Panc1 (cell line): ENCODE results near the gene BICRA. TPM values are rescaled to one million over a fixed set of nuclear protein-coding genes. Genes with fewer than 3 reads are reported as not detected.

Source experiments
- ATAC-seq: fragments of 200-7000 bp; cut with Tn5 transposase; 2 replicates; pipeline ENCODE4 v1.9.1; 2020; ENCODE audit warnings: mild to moderate bottlenecking, moderate library complexity
- BruUV-seq: library from RNA; stranded (reverse); fragments of 400-500 nt; replicated peaks from 2 replicates; lab custom pipeline; 2021; lab: Mats Ljungman, UMichigan
- CTCF ChIA-PET: fragments of 300-600 bp; sonication (Branson Sonifier 250); formaldehyde crosslinking; loops from one replicate; lab custom pipeline; 2022; ENCODE audit warnings: antibody characterized with exemption; lab: Charles Lee
- POLR2A ChIA-PET: fragments of 300-600 bp; sonication (Branson Sonifier 250); formaldehyde crosslinking; loops from one replicate; lab custom pipeline; 2022; ENCODE audit warnings: antibody characterized with exemption; lab: Charles Lee
- DNase-seq: peaks from one replicate; pipeline ENCODE4 v3.0.0-alpha.2; 2010; ENCODE audit warnings: low read depth, low spot score
- H3K27ac ChIP-seq: 2 replicates; pipeline ENCODE4 v1.5.1; 2011; ENCODE audit warnings: mild to moderate bottlenecking, low read length, inconsistent platforms
- H3K27me3 ChIP-seq: fragments of 200-500 bp; sonication (Bioruptor generic); 2 replicates; pipeline ENCODE4 v1.6.0; 2014; ENCODE audit warnings: low read length, inconsistent platforms; ENCODE audit not compliant: control insufficient read depth, insufficient read depth
- H3K36me3 ChIP-seq: fragments of 200-500 bp; sonication (Bioruptor generic); 2 replicates; pipeline ENCODE4 v1.5.1; 2014; ENCODE audit warnings: inconsistent platforms, mild to moderate bottlenecking, low read length, moderate library complexity; ENCODE audit not compliant: control insufficient read depth, insufficient read depth
- H3K4me1 ChIP-seq: 2 replicates; pipeline ENCODE4 v1.5.1; 2011; ENCODE audit warnings: inconsistent platforms, mild to moderate bottlenecking, low read length, moderate library complexity; ENCODE audit not compliant: control insufficient read depth, insufficient read depth
- H3K4me3 ChIP-seq, 2 experiments: 2 replicates each; pipeline ENCODE4 v1.5.1; 2011 to 2012; ENCODE audit warnings: low read depth in 2 of 2, low read length in 2 of 2, mild to moderate bottlenecking in 2 of 2, inconsistent platforms in 1 of 2, moderate library complexity in 1 of 2
- H3K9me3 ChIP-seq: fragments of 200-500 bp; sonication (Bioruptor generic); 2 replicates; pipeline ENCODE4 v1.5.1; 2014; ENCODE audit warnings: low read depth, mild to moderate bottlenecking, inconsistent platforms, low read length, moderate library complexity; ENCODE audit not compliant: control insufficient read depth, insufficient read depth
- CTCF ChIP-seq: fragments of 450-650 bp; IDR thresholded peaks from 2 replicates; pipeline ENCODE4 v1.5.1; 2017; ENCODE audit warnings: mild to moderate bottlenecking
- POLR2AphosphoS5 ChIP-seq: IDR thresholded peaks from 2 replicates; pipeline ENCODE4 v1.6.1; 2012; ENCODE audit warnings: mild to moderate bottlenecking, low read depth, low read length, moderate library complexity
- REST ChIP-seq, 2 experiments: IDR thresholded peaks; 2 replicates each; pipeline ENCODE4 v1.6.1; 2011 to 2012; ENCODE audit warnings: low read depth in 2 of 2, control low read depth in 1 of 2, low read length in 1 of 2, mild to moderate bottlenecking in 1 of 2, moderate library complexity in 1 of 2; ENCODE audit not compliant: insufficient read depth in 1 of 2
- SIN3A ChIP-seq: IDR thresholded peaks from 2 replicates; pipeline ENCODE4 v1.6.1; 2012; ENCODE audit warnings: low read depth, mild to moderate bottlenecking, low read length, moderate library complexity, borderline replicate concordance; ENCODE audit not compliant: insufficient read depth
- TCF7L2 ChIP-seq: IDR thresholded peaks from 2 replicates; pipeline ENCODE4 v1.6.1; 2011; ENCODE audit warnings: mild to moderate bottlenecking, low read depth, low read length, inconsistent platforms
- in situ Hi-C: cut with HindIII; loops from 2 replicates; pipeline ENCODE4 v1.10.0; 2016; ENCODE audit warnings: low sequenced_read_pairs, low pct_unique_long_range_greater_than_20kb
- intact Hi-C: fragments of 100-400 bp; cut with micrococcal nuclease; formaldehyde crosslinking; loops from one replicate; pipeline ENCODE4 v1.10.0; 2022; ENCODE audit not compliant: unreplicated experiment
- total RNA-seq: library from RNA; stranded (reverse); gene quantifications from one replicate; pipeline ENCODE4 v1.2.1, GENCODE V29; 2021; ENCODE audit not compliant: unreplicated experiment

BICRA gene
- total RNA-seq, 1 experiment from 2014 or later = 13.7 TPM

GRCh38 chr19:47573071-47574026 lies 35.6 kb upstream of the BICRA start, which contains the start of gene ZNF541:
Gene ZNF541, minus strand, starts transcription at chr19:47573148. Its CDS starts 17,292 bp downstream, at chr19:47555856.
- TF ChIP-seq POLR2AphosphoS5 = no peak
- no peak for TF ChIP-seq CTCF
- TF ChIP-seq REST (IDR thresholded peaks at IDR 0.05; ENCODE audit: insufficient read depth in 1 of 2, low read depth in 2 of 2, low read length in 1 of 2) = no peak
- no peak for TF ChIP-seq TCF7L2
- TF ChIP-seq SIN3A = no peak
- ChIA-PET CTCF (no interaction called here), POLR2A (interaction anchor here (0.6 kb wide), 1 partner anchor 29 kb away, joined by 3 read pairs; no protein-coding TSS in a partner anchor)
- in situ Hi-C loops = no loop called here
- Histone ChIP-seq H3K4me1 (no peaks in the 10 kb centered on the region), H3K36me3 (no peaks in the 10 kb centered on the region), H3K9me3 (no peaks in the 10 kb centered on the region), H3K27me3 (no peaks in the 10 kb centered on the region), H3K27ac (no peak within 1 kb of the TSS), H3K4me3 (peak within 1 kb of the TSS in 1 of 2 experiments; percentile 15; a peak in 2 of 4 replicates)
- no peak for DNase-seq
- intact Hi-C loops = no loop called here
- no TSS peak for BruUV-seq
- peak; percentile 66 for ATAC-seq

GRCh38 chr19:47580397-47580796 lies 28.5 kb upstream of the BICRA start:
- Histone ChIP-seq H3K27me3 (no peaks in the 10 kb centered on the region), H3K4me3 (no peak overlapping the region), H3K9me3 (no peaks in the 10 kb centered on the region), H3K27ac (no peak overlapping the region), H3K4me1 (no peaks in the 10 kb centered on the region), H3K36me3 (no peaks in the 10 kb centered on the region)
- in situ Hi-C loops (no loop called here), intact Hi-C loops (no loop called here)
- ATAC-seq (no peak), DNase-seq (no peak)
- TF ChIP-seq SIN3A = no peak
- TF ChIP-seq POLR2AphosphoS5 = no peak
- TF ChIP-seq CTCF = no peak
- TF ChIP-seq REST (IDR thresholded peaks at IDR 0.05; ENCODE audit: insufficient read depth in 1 of 2, low read depth in 2 of 2, low read length in 1 of 2) = no peak
- no peak for TF ChIP-seq TCF7L2
- ChIA-PET CTCF (no interaction called here), POLR2A (no interaction called here)
- no TSS peak for BruUV-seq
